HG03521 (cell line): Measurements from ENCODE around the gene ACVR1.
"Not testable (repeated sequence)": the region's sequence is repeated elsewhere in the genome, so short reads cannot be mapped to it uniquely, and the experiment has no call there.

Experiments used
- ATAC-seq: cut with Tn5 transposase; IDR thresholded peaks from one replicate; pipeline ENCODE4 v1.9.1; 2021; ENCODE audit warnings: mild to moderate bottlenecking, moderate library complexity; ENCODE audit not compliant: unreplicated experiment

The ACVR1 gene

GRCh38 chr2:157830696-157831570 is 45.2 kb downstream of the ACVR1 start:
- no peak for ATAC-seq

DNA sequence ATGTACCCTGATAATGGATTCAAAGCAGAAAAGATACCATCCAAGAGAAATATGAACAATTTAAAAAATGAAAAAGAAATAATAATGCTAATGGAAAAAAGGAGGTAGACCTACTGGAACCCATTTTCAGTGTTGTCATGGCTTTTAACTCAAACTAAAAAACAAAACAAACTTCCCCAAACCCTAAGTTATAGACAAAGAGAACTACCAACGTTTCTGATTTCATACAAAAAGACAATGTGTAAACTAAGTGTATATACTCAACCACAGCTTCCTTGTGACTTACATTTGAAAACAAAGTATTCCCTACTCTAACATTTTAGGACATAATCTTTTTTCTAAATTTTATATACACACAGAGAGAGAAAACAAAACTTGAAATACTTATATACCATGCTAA is 45.9 kb downstream of the ACVR1 start:
- no peak for ATAC-seq

DNA sequence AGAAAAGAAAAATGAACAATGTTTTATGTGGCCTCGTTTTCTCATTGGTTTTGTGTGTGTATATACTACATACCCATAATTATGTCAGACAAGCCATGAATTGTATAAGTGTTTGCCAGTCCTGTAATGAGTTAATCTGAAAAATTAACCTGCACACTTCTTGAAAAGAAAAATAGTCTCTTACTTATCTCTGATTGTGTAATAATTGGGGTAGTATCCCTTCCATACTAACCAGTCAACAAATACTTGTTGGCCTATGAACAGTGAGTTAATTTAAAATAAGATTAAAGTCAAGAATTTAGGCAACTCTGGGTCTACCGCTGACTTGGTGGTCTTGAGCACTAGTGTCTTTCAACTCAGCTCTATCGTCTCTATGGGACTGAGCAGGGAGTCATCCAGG is 48.8 kb downstream of the ACVR1 start:
- ATAC-seq, result no peak

DNA sequence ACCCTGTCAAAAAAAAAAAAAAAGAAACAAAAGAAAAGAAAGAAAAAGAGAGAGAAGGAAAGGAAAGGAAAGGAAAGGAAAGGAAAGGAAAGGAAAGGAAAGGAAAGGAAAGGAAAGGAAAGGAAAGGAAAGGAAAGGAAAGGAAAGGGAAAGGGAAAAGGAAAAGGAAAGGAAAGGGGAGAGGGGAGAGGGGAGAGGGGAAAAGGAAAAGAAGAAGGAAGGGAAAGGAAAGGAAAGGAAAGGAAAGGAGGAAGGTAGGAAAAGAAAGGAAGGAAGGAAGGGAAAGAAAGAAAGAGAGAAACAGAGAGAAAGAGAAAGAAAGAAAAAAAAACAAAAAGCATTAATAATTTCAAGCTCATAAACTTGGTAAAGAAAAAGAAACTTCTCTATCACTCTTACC is 49.5 kb downstream of the ACVR1 start:
- ATAC-seq, result not testable (repeated sequence)

GRCh38 chr2:157825885-157826284 is 50.2 kb downstream of the ACVR1 start:
- ATAC-seq, result no peak

DNA sequence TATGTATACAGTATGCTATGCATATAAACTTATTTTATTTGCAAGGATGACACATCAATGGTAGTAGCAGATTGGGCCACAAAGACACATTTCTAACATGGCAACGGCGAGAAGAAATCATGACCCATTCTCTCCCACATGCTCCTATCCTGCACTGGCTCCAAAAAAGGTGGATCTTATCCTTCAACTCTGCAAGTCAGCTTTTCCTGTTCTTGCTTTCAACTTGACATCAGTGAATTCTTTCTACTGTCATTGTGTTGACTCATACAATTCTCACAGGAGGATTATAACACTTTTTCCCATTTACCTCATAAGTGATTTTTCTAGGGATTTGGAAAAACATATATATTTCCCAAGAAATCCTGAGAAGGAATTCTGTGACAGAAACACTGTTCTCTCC is 53.1 kb downstream of the ACVR1 start:
- ATAC-seq, result no peak

DNA sequence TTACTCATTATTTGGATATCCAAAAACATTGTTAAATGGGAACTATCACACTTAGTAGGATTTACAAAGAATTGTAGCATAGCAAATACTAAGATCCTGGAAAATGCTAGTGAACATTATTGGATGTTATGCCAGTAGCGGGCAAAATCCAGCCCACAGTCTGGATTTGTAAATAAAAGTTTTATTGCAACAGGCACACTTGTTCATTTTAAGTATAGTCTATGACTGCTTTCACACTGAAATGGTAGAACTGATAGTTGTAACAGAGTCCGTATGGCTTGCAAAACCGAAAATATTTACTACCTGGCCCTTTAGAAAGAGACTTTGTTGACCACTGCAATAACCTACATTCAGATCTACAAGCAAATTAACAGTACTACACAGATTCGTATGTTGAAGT is 53.6 kb downstream of the ACVR1 start:
- ATAC-seq, result no peak

DNA sequence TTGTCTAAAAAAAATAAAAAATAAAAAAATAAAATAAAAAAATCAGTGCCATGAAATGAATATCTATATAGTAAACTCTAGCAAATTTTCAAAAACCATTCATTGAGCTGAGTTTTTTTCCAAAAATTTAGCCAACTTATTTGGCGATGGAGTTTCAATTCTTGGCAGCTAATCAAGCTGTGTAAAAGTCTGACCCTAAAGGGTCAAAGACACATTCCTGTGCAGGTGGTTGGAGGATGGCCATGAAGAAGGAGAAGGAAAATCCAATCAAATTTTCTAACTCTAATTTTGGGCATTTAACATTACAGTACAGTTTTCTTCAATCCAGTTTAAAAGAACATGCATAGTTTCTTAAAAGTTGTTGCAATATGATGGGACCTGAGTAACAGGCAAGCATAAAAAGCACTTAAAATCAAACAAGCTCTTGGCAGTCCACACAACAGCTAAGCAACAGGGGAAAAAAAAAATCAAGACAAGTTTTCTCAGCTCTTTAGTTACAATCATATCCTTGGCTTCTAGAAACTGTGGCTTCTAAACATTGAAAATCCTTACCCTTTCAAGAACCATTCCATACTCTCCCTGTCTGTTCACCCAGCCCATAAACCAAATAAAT is 54.5 kb downstream of the ACVR1 start:
- no peak for ATAC-seq

- ATAC-seq, result no peak
These were observed 55.9 kb downstream of the ACVR1 start for GRCh38 chr2:157820193-157820592.

GRCh38 chr2:157819761-157820160 is 56.4 kb downstream of the ACVR1 start:
- no peak for ATAC-seq

DNA sequence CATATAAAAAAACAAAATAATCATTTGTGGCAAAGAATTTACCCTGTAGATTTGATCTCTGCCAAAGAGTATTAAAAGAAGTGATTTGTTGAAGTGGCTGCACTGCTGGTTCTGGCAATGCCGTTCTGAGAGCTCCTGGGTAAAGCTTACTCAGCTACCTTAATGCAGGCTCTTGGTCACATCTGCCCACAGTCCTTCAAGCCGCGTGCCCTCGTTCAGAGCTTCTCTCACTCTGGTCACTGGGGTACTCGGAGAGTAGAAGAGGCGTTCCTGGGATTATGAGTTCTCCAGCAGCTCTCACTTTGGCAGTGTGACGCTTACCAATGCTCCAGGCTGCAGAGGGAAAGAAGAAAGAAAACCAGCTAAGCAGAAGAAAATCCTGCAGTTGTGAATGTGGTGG is 57.9 kb downstream of the ACVR1 start:
- no peak for ATAC-seq

- ATAC-seq, result no peak
These were observed 60.7 kb downstream of the ACVR1 start for GRCh38 chr2:157815421-157815820.

GRCh38 chr2:157813467-157813866 is 62.7 kb downstream of the ACVR1 start:
- no peak for ATAC-seq

- ATAC-seq, result no peak
These were observed 66.1 kb downstream of the ACVR1 start for GRCh38 chr2:157810037-157810436.

DNA sequence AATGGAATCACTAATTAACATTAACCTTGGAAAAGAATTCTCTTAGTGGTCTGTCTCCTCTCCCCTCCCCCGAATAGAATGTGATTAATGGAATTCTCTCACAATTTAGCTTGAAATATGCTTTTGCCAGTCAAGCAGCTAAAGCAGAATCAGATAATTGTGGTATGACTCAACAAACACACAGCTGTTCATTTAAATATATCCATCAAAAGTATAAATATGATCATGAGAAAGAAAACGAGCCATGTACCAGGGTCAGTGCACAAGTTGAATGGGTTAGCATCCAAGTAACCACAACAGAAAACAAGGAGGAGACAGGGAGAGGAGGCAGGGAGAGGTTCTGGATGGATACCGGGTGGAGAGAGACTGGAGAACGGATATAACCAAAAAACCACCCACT is 66.9 kb downstream of the ACVR1 start:
- ATAC-seq, result no peak

DNA sequence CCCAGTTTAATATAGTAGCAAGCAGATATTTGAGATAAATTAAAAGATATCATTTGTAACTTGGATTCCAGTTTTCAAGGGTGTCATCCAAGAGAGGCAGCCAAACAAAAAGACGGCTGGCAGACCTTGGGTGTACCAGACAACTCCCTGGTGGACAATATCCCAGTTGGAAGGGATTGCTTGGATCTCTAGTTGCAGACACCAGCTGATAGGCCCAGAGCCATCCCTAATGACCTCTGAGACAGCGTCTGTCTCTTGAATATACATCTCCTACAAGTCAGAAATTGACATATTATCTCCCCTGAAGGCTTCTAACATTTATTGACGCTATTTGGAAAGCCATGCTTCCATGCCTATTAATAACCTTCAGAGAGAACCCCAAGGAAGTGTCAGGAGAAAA is 67.7 kb downstream of the ACVR1 start:
- no peak for ATAC-seq

- no peak for ATAC-seq
These were observed 69.6 kb downstream of the ACVR1 start for GRCh38 chr2:157806426-157807077.

DNA sequence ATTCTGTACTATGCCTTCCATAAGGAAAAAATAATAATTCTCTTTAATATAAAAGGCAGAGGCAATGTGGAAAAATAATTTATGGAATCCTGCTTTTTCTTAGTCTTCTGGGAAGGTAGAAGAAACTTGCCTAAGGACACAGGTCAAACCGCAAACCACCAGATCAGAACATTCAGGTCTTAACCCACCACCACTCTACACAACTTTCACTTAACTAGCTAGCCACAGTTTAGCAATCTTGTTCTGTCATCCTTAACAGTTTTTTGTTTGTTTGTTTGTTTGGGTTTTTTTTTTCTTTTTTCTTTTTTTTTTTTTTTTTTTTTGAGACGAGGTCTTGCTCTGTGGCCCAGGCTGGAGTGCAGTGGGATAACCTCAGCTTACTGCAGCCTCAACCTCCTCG is 70.6 kb downstream of the ACVR1 start:
- ATAC-seq, result no peak

DNA sequence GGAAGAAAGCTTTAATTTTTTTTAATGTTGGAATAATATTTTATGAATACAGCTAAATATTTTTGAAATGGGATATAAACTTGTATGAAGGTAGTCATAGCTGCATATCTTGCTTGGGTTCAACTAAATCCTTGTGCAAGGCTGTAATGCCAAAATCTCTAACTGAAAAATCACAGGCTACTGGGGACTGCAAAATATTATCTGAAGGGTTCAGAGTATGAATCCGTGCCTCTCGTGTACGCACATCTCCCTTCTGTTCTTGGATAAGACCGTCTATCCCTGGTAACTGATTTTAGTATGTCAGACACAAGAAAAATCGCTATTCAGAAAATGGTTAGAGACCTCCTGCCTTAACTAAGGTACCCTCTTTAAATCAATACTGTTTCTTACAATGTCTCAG is 71.8 kb downstream of the ACVR1 start:
- no peak for ATAC-seq

GRCh38 chr2:157803952-157804351 is 72.2 kb downstream of the ACVR1 start:
- ATAC-seq, result no peak

DNA sequence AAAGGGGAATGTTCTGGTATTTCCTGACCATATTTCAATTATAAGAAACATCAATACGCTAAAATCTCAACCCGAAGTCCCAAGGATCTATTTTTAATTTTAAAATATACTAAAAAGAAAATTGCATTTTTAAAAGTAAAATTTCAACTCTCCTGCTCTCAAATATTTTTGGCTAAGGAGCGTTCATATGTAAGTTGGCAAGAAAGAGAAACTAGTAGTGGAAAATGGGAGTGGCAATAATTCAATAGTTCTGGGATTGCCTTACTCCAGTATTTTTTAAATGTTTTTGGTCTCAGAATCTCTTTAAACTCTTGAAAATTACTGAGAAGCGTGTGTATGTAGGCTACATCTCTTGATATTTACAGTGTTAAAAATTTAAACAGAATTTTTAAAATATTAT is 72.7 kb downstream of the ACVR1 start:
- ATAC-seq, result no peak
